HG03520 (cell line): Measurements from ENCODE around the gene GRIPAP1.
"Not testable (repeated sequence)": the region's sequence is repeated elsewhere in the genome, so short reads cannot be mapped to it uniquely, and the experiment has no call there.

ENCODE experiments used
- ATAC-seq: cut with Tn5 transposase; IDR thresholded peaks from one replicate; pipeline ENCODE4 v1.9.1; 2021; ENCODE audit warnings: mild to moderate bottlenecking, moderate library complexity; ENCODE audit not compliant: unreplicated experiment

The GRIPAP1 gene

GRCh38 chrX:48997455-48997854 is 4.6 kb downstream of the GRIPAP1 start:
- ATAC-seq, result no peak

- no peak for ATAC-seq
Observed at GRCh38 chrX:48996969-48997368, 5.1 kb downstream of the GRIPAP1 start.

GRCh38 chrX:48992341-48992740 is 9.7 kb downstream of the GRIPAP1 start:
- ATAC-seq, result no peak

GRCh38 chrX:48989483-48989882 is 12.6 kb downstream of the GRIPAP1 start:
- no peak for ATAC-seq

- no peak for ATAC-seq
Observed at GRCh38 chrX:48983896-48984295, 18.2 kb downstream of the GRIPAP1 start.

- ATAC-seq, result no peak
Observed at GRCh38 chrX:48983081-48983480, 19.0 kb downstream of the GRIPAP1 start.

GRCh38 chrX:48981178-48981577 is 20.9 kb downstream of the GRIPAP1 start:
- ATAC-seq, result no peak

GRCh38 chrX:48980341-48980740 is 21.7 kb downstream of the GRIPAP1 start:
- ATAC-seq, result not testable (repeated sequence)

- no peak for ATAC-seq
Observed at GRCh38 chrX:48978226-48978625, 23.8 kb downstream of the GRIPAP1 start.

GRCh38 chrX:48976086-48976485 is 26.0 kb downstream of the GRIPAP1 start:
- ATAC-seq, result no peak

- ATAC-seq, result no peak
Observed at GRCh38 chrX:48975541-48975940, 26.5 kb downstream of the GRIPAP1 start.

- no peak for ATAC-seq
Observed at GRCh38 chrX:48975041-48975440, 27.0 kb downstream of the GRIPAP1 start.

- ATAC-seq, result no peak
Observed at GRCh38 chrX:48974574-48974973, 27.5 kb downstream of the GRIPAP1 start.

- no peak for ATAC-seq
Observed at GRCh38 chrX:48974033-48974432, 28.0 kb downstream of the GRIPAP1 start.

- no peak for ATAC-seq
Observed at GRCh38 chrX:48972220-48973164, 29.6 kb downstream of the GRIPAP1 start.

- no peak for ATAC-seq
Observed at GRCh38 chrX:48971249-48972219, 30.5 kb downstream of the GRIPAP1 start, which contains the start of gene KCND1. Gene KCND1, minus strand, starts transcription at chrX:48971844. Its CDS starts 1,573 bp downstream, at chrX:48970271.

GRCh38 chrX:48969471-48969870 is 32.6 kb downstream of the GRIPAP1 start:
- no peak for ATAC-seq

GRCh38 chrX:48968377-48968776 is 33.7 kb downstream of the GRIPAP1 start:
- no peak for ATAC-seq

GRCh38 chrX:48966796-48967579 is 35.1 kb downstream of the GRIPAP1 start:
- no peak for ATAC-seq

GRCh38 chrX:48965959-48966358 is 36.1 kb downstream of the GRIPAP1 start:
- no peak for ATAC-seq
